Endothelial cell of umbilical vein (primary cell): ENCODE results near the gene NSG2.

Source experiments
- CTCF ChIP-seq, 2 donors: IDR thresholded peaks; 1 replicate in 1 of 2; 2 replicates in 1 of 2; pipeline ENCODE4 v1.5.1; 2011; ENCODE audit warnings: low read length in 2 of 2, mild to moderate bottlenecking in 2 of 2, moderate library complexity in 2 of 2, control low read depth in 1 of 2, inconsistent platforms in 1 of 2, low read depth in 1 of 2; ENCODE audit not compliant: insufficient read depth in 1 of 2; ENCODE audit errors: extremely low read depth in 1 of 2
- EZH2 ChIP-seq: IDR thresholded peaks from 2 replicates; pipeline ENCODE4 v1.6.1; 2012; ENCODE audit warnings: borderline replicate concordance, low read depth, mild to moderate bottlenecking, moderate library complexity, low read length, inconsistent platforms; ENCODE audit not compliant: severe bottlenecking
- MYC ChIP-seq: IDR thresholded peaks from one replicate; pipeline ENCODE4 v1.6.1; 2011; ENCODE audit warnings: mild to moderate bottlenecking, low read depth, low read length

DNA sequence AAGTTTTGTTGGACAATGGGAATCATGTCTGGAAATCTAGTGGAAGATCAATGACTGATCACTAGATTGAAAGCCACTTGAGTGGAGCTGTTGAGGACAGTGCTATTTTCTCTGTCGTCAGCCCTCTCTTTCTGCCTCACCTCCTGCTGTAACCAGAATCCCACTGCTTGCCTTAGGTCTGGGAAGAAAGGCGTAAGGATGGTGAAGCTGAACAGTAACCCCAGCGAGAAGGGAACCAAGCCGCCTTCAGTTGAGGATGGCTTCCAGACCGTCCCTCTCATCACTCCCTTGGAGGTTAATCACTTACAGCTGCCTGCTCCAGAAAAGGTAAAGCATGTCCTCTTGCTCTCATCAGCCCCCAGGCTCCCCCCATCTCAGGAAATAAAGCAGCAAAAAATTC, 1.1 kb downstream of the NSG2 start:
- TF ChIP-seq MYC (no peak), CTCF (IDR thresholded peaks at IDR 0.05; ENCODE audit: extremely low read depth in 1 of 2, insufficient read depth in 1 of 2, low read depth in 1 of 2, low read length in 2 of 2) (no peak), EZH2 (no peak)
